ENCODE results near the gene TMEM161A. TPM values are rescaled to one million over a fixed set of nuclear protein-coding genes. Genes with fewer than 3 reads are reported as not detected.
"Not testable (repeated sequence)": the region's sequence is repeated elsewhere in the genome, so short reads cannot be mapped to it uniquely, and the experiment has no call there.

Gene TMEM161A
- total and polyA plus RNA-seq, 4 donors, result 7.6 to 53.3 (median 14.9) TPM

DNA sequence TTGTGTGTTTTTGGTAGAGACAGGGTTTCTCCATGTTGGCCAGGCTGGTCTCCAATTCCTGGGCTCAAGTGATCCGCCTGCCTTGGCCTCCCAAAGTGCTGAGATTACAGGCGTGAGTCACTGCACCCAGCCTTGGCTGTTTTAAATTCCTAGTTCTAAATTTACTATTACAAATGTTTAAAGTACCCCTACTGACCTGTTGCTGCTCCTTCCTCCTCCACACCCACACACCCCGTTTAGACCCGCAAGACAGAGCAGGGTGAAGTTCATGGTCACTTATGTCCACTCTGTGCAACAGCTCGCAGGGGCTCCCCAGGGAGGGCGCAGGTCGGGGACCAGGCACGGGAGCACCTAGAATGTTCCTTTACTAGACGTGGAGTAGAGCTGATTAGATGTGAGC, 28.7 kb downstream of the TMEM161A start:
- DNase-seq (no peak), ATAC-seq (ENCODE audit: low FRiP score) (no peak)
- intact Hi-C loops (cut with DNase I), result no loop called here
- Histone ChIP-seq H3K27ac (ENCODE audit: low read depth in 1 of 2, low read length in 2 of 2) (no peak overlapping the region), H3K27me3 (ENCODE audit: control insufficient read depth in 1 of 2, insufficient read depth in 2 of 2, low read length in 1 of 2) (no peaks in the 10 kb centered on the region), H3K4me1 (ENCODE audit: control insufficient read depth in 1 of 2, insufficient read depth in 2 of 2, low read length in 2 of 2) (no peaks in the 10 kb centered on the region), H3K36me3 (ENCODE audit: control insufficient read depth in 1 of 2, insufficient read depth in 2 of 2, low read length in 1 of 2) (no peaks in the 10 kb centered on the region), H3K9me3 (ENCODE audit: control insufficient read depth, low read length) (no peaks in the 10 kb centered on the region), H3K4me3 (ENCODE audit: low read length in 2 of 2) (no peak overlapping the region)
- 38 to 40% methylated on average over 9 of the region's 9 CpGs for WGBS, 2 donors

DNA sequence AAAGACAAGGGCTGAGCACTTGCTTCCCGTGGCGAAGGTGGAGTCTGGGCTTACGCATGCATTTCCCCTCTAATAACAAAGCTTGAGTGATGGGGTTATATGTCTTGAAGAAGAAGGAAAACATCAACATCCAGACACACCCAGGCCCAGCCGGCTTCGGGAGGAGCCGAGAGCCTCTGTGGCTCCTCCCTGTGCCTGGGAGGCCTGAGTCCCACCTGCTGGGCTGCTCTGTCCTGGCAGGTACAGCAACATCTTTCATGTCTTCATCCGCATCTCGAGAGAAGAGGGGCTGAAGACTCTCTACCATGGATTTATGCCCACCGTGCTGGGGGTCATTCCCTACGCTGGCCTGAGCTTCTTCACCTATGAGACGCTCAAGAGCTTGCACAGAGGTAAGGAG, 30.6 kb downstream of the TMEM161A start:
- 90 to 91% methylated on average over 11 of the region's 11 CpGs for WGBS, 2 donors
- intact Hi-C loops (cut with DNase I), result no loop called here
- DNase-seq, result no peak
- Histone ChIP-seq H3K36me3 (ENCODE audit: control insufficient read depth in 1 of 2, insufficient read depth in 2 of 2, low read length in 1 of 2) (no peaks in the 10 kb centered on the region), H3K27me3 (ENCODE audit: control insufficient read depth in 1 of 2, insufficient read depth in 2 of 2, low read length in 1 of 2) (no peaks in the 10 kb centered on the region), H3K27ac (ENCODE audit: low read depth in 1 of 2, low read length in 2 of 2) (no peak overlapping the region), H3K4me3 (ENCODE audit: low read length in 2 of 2) (no peak overlapping the region), H3K9me3 (ENCODE audit: control insufficient read depth, low read length) (no peaks in the 10 kb centered on the region), H3K4me1 (ENCODE audit: control insufficient read depth in 1 of 2, insufficient read depth in 2 of 2, low read length in 2 of 2) (no peaks in the 10 kb centered on the region)
- no peak for ATAC-seq (ENCODE audit: low FRiP score)

DNA sequence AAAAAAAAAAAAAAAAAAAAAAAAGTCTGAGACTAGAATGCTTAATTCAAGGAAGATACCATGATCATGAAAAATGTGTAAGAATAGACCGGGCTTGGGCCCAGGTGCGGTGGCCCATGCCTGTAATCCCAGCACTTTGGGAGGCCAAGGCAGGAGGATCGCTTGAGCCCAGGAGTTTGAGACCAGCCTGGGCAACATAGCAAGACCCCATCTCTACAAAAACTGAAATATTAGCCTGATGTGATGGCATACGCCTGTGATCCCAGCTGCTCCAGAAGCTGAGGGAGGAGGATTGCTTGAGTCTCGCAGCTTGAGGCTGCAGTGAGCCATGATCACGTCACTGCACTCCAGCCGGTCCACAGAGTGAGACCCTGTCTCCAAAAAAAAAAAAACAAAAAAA, 31.3 kb downstream of the TMEM161A start:
- H3K4me3 ChIP-seq (ENCODE audit: low read length in 2 of 2); intact Hi-C loops (cut with DNase I): not testable (repeated sequence)
- WGBS, 2 donors, result 92 to 94% methylated on average over 7 of the region's 7 CpGs

DNA sequence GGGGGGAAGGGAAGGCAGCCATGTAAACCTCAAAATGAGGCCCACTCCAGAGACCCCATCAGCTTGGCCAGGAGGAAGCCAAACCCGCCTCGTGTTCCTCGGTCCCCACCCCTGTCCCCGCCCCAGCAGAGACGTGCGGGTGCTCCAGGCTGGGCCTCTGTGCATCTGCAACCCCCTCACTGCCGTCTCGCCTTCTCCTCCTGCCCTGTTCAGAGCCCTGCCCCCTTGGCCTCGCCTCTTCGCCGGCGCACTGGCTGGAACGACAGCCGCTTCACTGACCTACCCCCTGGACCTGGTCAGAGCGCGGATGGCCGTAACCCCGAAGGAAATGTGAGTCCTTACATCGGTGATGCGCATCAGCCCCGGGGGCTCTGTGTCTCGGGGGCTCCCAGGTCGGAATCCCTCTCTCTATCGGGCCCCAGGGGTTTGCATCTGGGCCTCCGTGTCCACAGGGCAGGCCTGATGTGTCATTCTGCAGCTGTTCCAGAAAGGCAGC, 32.2 kb downstream of the TMEM161A start:
- Histone ChIP-seq H3K36me3 (ENCODE audit: control insufficient read depth in 1 of 2, insufficient read depth in 2 of 2, low read length in 1 of 2) (no peaks in the 10 kb centered on the region), H3K27me3 (ENCODE audit: control insufficient read depth in 1 of 2, insufficient read depth in 2 of 2, low read length in 1 of 2) (no peaks in the 10 kb centered on the region), H3K4me3 (ENCODE audit: low read length in 2 of 2) (no peak overlapping the region), H3K4me1 (ENCODE audit: control insufficient read depth in 1 of 2, insufficient read depth in 2 of 2, low read length in 2 of 2) (no peaks in the 10 kb centered on the region), H3K9me3 (ENCODE audit: control insufficient read depth, low read length) (no peaks in the 10 kb centered on the region), H3K27ac (ENCODE audit: low read depth in 1 of 2, low read length in 2 of 2) (no peak overlapping the region)
- DNase-seq, result no peak
- 60 to 67% methylated on average over 25 of the region's 25 CpGs for WGBS, 2 donors
- intact Hi-C loops (cut with DNase I), result no loop called here
- peak; percentile 43 for ATAC-seq (ENCODE audit: low FRiP score)

More for the DNA sequence above, 31.3 kb downstream of the TMEM161A start:
- not testable (repeated sequence) for H3K9me3 ChIP-seq (ENCODE audit: control insufficient read depth, low read length); H3K27ac ChIP-seq (ENCODE audit: low read depth in 1 of 2, low read length in 2 of 2); DNase-seq; ATAC-seq (ENCODE audit: low FRiP score); H3K36me3 ChIP-seq (ENCODE audit: control insufficient read depth in 1 of 2, insufficient read depth in 2 of 2, low read length in 1 of 2); H3K4me1 ChIP-seq (ENCODE audit: control insufficient read depth in 1 of 2, insufficient read depth in 2 of 2, low read length in 2 of 2); H3K27me3 ChIP-seq (ENCODE audit: control insufficient read depth in 1 of 2, insufficient read depth in 2 of 2, low read length in 1 of 2)

DNA sequence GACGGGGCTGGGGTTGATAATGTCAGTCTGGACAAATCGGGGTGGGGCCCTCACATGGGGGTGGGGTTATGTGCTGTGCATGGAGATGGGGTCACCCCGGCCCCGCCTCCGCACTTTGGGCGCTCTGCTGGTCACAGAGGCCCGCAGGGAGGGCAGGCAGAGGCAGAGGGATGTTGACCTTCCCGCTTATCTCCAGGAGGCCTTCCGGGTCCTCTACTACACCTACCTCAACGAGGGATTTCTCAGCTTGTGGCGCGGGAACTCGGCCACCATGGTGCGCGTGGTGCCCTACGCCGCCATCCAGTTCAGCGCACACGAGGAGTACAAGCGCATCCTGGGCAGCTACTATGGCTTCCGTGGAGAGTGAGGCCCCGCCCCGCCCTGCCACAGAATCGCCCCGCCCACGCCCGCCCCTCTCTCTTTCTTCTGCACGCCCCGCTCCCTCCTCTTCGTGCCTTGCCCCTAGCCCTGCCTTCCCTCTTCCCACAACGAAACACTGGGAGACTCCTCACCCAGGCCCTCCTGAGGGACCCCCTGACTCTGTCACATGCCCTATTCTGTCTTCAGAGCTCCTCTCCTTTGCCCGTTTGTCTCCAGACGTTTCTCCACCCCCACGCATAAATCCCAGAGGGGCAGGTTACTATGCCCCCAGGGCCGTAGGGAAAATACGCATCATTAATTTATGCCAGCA, 32.8 kb downstream of the TMEM161A start:
- intact Hi-C loops (cut with DNase I), result no loop called here
- Histone ChIP-seq H3K4me1 (ENCODE audit: control insufficient read depth in 1 of 2, insufficient read depth in 2 of 2, low read length in 2 of 2) (no peaks in the 10 kb centered on the region), H3K4me3 (ENCODE audit: low read length in 2 of 2) (no peak overlapping the region), H3K27ac (ENCODE audit: low read depth in 1 of 2, low read length in 2 of 2) (no peak overlapping the region), H3K36me3 (ENCODE audit: control insufficient read depth in 1 of 2, insufficient read depth in 2 of 2, low read length in 1 of 2) (peaks cover 0 to 1% of the 10 kb centered on the region in 2 donors), H3K9me3 (ENCODE audit: control insufficient read depth, low read length) (no peaks in the 10 kb centered on the region), H3K27me3 (ENCODE audit: control insufficient read depth in 1 of 2, insufficient read depth in 2 of 2, low read length in 1 of 2) (no peaks in the 10 kb centered on the region)
- 36 to 41% methylated on average over 30 to 36 of the region's 36 CpGs for WGBS, 2 donors
- peak; percentile 59 to 83 for DNase-seq
- peak; percentile 66 for ATAC-seq (ENCODE audit: low FRiP score)

DNA sequence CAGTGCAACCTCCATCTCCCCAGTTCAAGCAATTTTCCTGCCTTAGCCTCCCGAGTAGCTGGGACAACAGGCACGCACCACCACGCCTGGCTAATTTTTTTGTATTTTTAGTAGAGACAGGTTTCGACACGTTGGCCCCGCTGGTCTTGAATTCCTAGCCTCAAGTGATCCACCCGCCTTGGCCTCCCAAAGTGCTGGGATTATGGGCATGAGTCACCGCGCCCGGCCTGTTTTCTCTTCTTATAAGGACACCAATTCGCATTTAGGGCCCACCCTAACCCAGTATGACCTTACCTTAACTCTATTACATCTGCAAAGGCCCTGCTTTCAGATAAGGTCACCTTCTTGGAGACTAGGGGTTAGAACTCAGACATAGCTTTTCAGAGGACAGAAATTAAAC, 35.1 kb downstream of the TMEM161A start:
- no peaks in the 10 kb centered on the region for H3K9me3 ChIP-seq (ENCODE audit: control insufficient read depth, low read length)
- H3K4me1 ChIP-seq (ENCODE audit: control insufficient read depth in 1 of 2, insufficient read depth in 2 of 2, low read length in 2 of 2), result no peaks in the 10 kb centered on the region
- DNase-seq, result no peak
- intact Hi-C loops (cut with DNase I), result no loop called here
- WGBS, 2 donors, result 96 to 97% methylated on average over 11 of the region's 11 CpGs
- H3K36me3 ChIP-seq (ENCODE audit: control insufficient read depth in 1 of 2, insufficient read depth in 2 of 2, low read length in 1 of 2), result peaks cover 4% of the 10 kb centered on the region in 2 donors
- no peak overlapping the region for H3K27ac ChIP-seq (ENCODE audit: low read depth in 1 of 2, low read length in 2 of 2)
- no peak for ATAC-seq (ENCODE audit: low FRiP score)
- no peaks in the 10 kb centered on the region for H3K27me3 ChIP-seq (ENCODE audit: control insufficient read depth in 1 of 2, insufficient read depth in 2 of 2, low read length in 1 of 2)
- no peak overlapping the region for H3K4me3 ChIP-seq (ENCODE audit: low read length in 2 of 2)

DNA sequence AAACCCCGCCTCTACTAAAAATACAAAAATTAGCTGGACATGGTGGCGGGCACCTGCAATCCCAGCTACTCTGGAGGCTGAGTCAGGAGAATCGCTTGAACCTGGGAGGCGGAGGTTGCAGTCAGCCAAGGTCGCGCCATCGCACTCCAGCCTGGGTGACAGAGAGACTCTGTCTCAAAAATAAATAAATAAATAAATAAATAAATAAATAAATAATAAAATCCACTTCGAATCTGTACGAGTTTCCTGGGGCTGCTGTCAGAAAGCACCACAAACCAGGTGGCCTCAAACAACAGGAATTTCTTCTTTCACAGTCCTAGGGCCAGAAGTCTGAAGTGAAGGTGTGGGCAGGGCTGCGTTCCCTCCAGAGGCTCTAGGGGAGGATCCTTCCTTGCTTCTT, 35.7 kb downstream of the TMEM161A start:
- H3K9me3 ChIP-seq (ENCODE audit: control insufficient read depth, low read length); H3K36me3 ChIP-seq (ENCODE audit: control insufficient read depth in 1 of 2, insufficient read depth in 2 of 2, low read length in 1 of 2); ATAC-seq (ENCODE audit: low FRiP score); H3K4me3 ChIP-seq (ENCODE audit: low read length in 2 of 2); DNase-seq; H3K27me3 ChIP-seq (ENCODE audit: control insufficient read depth in 1 of 2, insufficient read depth in 2 of 2, low read length in 1 of 2); intact Hi-C loops (cut with DNase I); H3K27ac ChIP-seq (ENCODE audit: low read depth in 1 of 2, low read length in 2 of 2); H3K4me1 ChIP-seq (ENCODE audit: control insufficient read depth in 1 of 2, insufficient read depth in 2 of 2, low read length in 2 of 2): not testable (repeated sequence)
- 97 to 98% methylated on average over 10 of the region's 10 CpGs for WGBS, 2 donors

DNA sequence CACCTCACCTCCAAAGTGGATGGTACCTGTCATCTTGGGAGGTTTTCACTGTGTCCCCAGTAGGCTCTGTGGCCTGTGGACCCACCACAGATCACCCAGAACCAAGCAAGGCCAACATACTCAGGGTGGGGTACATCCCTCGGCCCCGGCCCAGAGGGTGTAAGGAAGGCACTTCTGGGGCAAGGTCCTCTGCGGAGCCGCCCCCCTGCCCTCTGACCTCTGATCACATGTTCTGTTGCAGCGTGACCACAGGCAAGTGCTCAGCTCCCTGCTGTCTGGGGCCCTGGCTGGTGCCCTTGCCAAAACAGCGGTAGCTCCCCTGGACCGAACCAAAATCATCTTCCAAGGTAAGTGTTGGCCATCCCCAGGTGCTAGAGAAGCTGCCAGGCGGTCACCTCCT, 36.7 kb downstream of the TMEM161A start:
- ATAC-seq (ENCODE audit: low FRiP score), result no peak
- Histone ChIP-seq H3K36me3 (ENCODE audit: control insufficient read depth in 1 of 2, insufficient read depth in 2 of 2, low read length in 1 of 2) (peaks cover 4% of the 10 kb centered on the region in 2 donors), H3K27me3 (ENCODE audit: control insufficient read depth in 1 of 2, insufficient read depth in 2 of 2, low read length in 1 of 2) (no peaks in the 10 kb centered on the region)

More for the DNA sequence above, 36.7 kb downstream of the TMEM161A start:
- H3K4me3 ChIP-seq (ENCODE audit: low read length in 2 of 2), result no peak overlapping the region
- H3K27ac ChIP-seq (ENCODE audit: low read depth in 1 of 2, low read length in 2 of 2), result no peak overlapping the region
- no peaks in the 10 kb centered on the region for H3K4me1 ChIP-seq (ENCODE audit: control insufficient read depth in 1 of 2, insufficient read depth in 2 of 2, low read length in 2 of 2)
- no peak for DNase-seq
- H3K9me3 ChIP-seq (ENCODE audit: control insufficient read depth, low read length), result no peaks in the 10 kb centered on the region
- intact Hi-C loops (cut with DNase I), result no loop called here
- 94% methylated on average over 8 of the region's 8 CpGs for WGBS, 2 donors

Data from aorta (tissue), 5 donors.